Measurements from ENCODE around the gene TMEM52.

The TMEM52 gene

GRCh38 chr1:1926346-1926811 is 7.3 kb upstream of the TMEM52 start:
- no peak for DNase-seq

- no peak for DNase-seq
Measured at GRCh38 chr1:1925437-1926345, 6.6 kb upstream of the TMEM52 start.

GRCh38 chr1:1924849-1925248 is 5.8 kb upstream of the TMEM52 start:
- no peak for DNase-seq

GRCh38 chr1:1924386-1924785 is 5.3 kb upstream of the TMEM52 start:
- no peak for DNase-seq

- no peak for DNase-seq
Measured at GRCh38 chr1:1922956-1923833, 4.1 kb upstream of the TMEM52 start.

- no peak for DNase-seq
Measured at GRCh38 chr1:1922702-1922955, 3.5 kb upstream of the TMEM52 start.

- DNase-seq, result no peak
Measured at GRCh38 chr1:1921901-1922701, 3.0 kb upstream of the TMEM52 start.

GRCh38 chr1:1921459-1921862 is 2.4 kb upstream of the TMEM52 start:
- no peak for DNase-seq

GRCh38 chr1:1920608-1921458 is 1.8 kb upstream of the TMEM52 start:
- no peak for DNase-seq

GRCh38 chr1:1920057-1920607 is 1.1 kb upstream of the TMEM52 start:
- DNase-seq, result no peak

GRCh38 chr1:1919304-1920056 is 401 bp upstream of the TMEM52 start:
- peak; percentile 99 for DNase-seq

GRCh38 chr1:1917995-1918900 is 831 bp downstream of the TMEM52 start:
- DNase-seq, result no peak

GRCh38 chr1:1917304-1917976 is 1.6 kb downstream of the TMEM52 start:
- no peak for DNase-seq

GRCh38 chr1:1916851-1917251 is 2.2 kb downstream of the TMEM52 start:
- no peak for DNase-seq

- DNase-seq, result no peak
Measured at GRCh38 chr1:1915911-1916840, 2.9 kb downstream of the TMEM52 start.

GRCh38 chr1:1914971-1915692 is 3.9 kb downstream of the TMEM52 start, which contains the start of gene CALML6:
TSS of gene CALML6 (plus strand) at chr1:1915260. CDS start at chr1:1915281, 21 bp downstream.
- DNase-seq, result no peak
